ENCODE results near the gene RGS6.

RGS6 gene

GRCh38 chr14:72164420-72165228 is 232.4 kb downstream of the RGS6 start:
- DNase-seq (ENCODE audit: low read depth) = no peak

- DNase-seq (ENCODE audit: low read depth) = no peak
Measured at GRCh38 chr14:72165229-72165698, 233.0 kb downstream of the RGS6 start.

GRCh38 chr14:72169521-72169920 is 237.3 kb downstream of the RGS6 start:
- no peak for DNase-seq (ENCODE audit: low read depth)

DNA sequence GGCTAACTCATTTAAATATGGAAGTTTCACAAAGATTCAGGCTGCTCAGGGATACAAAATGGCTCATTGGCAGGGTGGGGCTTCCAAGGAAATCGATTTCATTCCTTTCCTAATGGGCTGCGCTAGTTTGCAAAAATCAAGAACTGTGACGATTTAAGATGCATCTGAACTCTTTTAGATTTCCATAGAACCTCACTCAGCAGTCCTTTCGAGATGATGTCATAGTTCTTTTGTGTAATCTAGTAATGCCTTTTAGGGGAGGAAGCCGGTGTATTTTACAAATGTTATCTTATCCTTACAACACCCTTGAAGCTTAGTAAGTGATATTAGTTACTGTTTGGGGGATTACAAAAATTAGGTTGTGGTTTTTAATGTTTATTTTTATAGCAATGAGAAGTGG is 239.8 kb downstream of the RGS6 start:
- DNase-seq (ENCODE audit: low read depth) = no peak

- no peak for DNase-seq (ENCODE audit: low read depth)
Measured at GRCh38 chr14:72172597-72172996, 240.4 kb downstream of the RGS6 start.

- no peak for DNase-seq (ENCODE audit: low read depth)
Measured at GRCh38 chr14:72173038-72173720, 240.9 kb downstream of the RGS6 start.

DNA sequence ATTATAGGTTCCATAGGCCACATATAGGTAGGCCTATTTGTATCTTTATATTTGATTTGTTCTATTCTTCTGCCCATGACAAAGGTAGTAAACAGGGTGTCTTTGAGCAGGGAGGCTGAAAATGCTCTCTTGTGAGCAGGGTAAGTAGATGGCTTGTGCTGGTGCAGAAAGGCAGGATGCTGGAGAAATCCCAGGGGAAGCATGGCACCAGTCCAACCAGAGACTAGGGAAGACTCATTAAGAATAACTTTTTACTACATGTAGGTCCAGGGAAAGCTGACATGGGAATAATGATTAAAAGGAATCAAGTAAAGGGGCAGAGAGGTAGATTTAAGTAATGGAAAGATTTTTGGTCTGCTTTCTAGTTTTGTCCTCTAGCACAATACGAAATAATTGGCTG is 245.0 kb downstream of the RGS6 start:
- DNase-seq (ENCODE audit: low read depth) = no peak

DNA sequence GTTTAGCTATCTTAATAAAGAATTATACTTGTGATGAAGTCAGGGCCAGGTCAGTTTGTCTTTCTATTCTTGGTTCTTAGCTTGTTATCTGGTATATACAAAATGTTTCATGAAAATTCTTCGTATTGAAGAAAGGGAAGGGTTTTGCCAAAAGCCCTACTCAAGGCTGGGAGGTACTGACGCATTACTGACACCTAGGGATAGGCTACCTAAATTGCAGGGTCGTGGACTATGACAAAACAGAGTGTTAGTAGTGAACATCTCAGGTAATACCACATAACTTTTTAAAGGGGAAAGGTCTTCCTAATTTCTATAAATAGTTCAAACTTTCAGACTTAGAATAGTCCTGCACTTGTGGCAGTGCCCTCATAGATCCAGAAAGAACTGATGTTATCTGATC is 246.3 kb downstream of the RGS6 start:
- no peak for DNase-seq (ENCODE audit: low read depth)

- no peak for DNase-seq (ENCODE audit: low read depth)
Measured at GRCh38 chr14:72182708-72183432, 250.6 kb downstream of the RGS6 start.

- no peak for DNase-seq (ENCODE audit: low read depth)
Measured at GRCh38 chr14:72183631-72184030, 251.4 kb downstream of the RGS6 start.

GRCh38 chr14:72186523-72186922 is 254.3 kb downstream of the RGS6 start:
- DNase-seq (ENCODE audit: low read depth) = no peak

- DNase-seq (ENCODE audit: low read depth) = no peak
Measured at GRCh38 chr14:72196237-72197015, 264.2 kb downstream of the RGS6 start.

- DNase-seq (ENCODE audit: low read depth) = no peak
Measured at GRCh38 chr14:72201645-72202044, 269.4 kb downstream of the RGS6 start.

- no peak for DNase-seq (ENCODE audit: low read depth)
Measured at GRCh38 chr14:72213424-72213823, 281.2 kb downstream of the RGS6 start.

DNA sequence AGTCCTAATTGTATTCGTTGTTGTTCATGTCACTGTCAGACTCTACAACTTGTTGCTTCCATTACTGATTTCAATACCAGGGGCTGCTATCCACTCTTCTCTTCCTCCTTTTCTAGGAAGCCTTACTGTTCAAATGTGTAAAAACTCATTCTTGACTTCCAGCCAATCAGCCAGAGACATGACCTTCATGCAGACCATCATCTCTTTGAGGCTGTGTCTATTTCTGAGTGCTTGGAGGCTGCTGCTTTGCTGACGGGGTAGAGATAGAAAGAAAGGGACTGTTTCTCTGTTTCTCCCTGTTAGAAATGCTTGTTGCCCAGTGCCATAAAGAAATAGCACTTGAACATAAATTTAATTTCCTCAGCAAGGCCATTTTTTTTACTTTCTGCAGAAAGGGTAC is 282.9 kb downstream of the RGS6 start:
- DNase-seq (ENCODE audit: low read depth) = no peak

GRCh38 chr14:72217135-72217534 is 284.9 kb downstream of the RGS6 start:
- no peak for DNase-seq (ENCODE audit: low read depth)

DNA sequence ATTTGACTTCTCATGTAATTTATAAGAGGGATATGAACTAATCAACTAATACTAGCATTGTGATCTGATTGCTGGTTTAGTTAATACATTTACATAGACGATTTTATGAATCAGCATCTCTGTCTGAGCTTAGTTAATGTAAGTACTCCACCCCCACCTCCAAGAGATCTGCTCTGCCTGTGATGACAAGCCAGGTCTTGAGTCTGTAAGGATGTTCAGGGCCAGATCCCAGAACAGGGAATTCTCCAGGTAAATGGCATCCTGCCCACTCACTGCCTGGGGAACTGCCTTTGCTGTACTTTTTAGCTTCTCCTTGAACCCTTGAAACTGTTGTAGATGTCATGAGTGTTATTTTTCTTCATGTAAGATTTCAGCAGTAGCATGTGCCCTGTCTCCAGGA is 289.8 kb downstream of the RGS6 start:
- no peak for DNase-seq (ENCODE audit: low read depth)

DNA sequence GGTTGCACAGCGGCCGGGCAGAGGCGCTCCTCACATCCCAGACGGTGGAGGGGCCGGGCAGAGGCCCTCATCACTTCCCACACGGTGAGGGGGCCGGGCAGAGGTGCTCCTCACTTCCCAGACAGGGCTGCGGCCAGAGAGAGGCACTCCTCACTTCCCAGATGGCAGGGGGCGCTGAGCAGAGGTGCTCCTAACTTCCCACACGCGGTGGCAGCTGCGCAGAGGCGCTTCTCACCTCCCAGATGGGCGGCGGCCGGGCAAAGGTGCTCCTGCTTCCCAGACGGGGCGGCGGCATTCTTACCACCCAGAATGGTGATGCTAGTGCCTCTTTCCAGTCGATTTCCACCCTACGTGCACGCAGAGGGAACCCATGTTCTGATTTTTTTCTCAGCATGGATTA is 304.4 kb downstream of the RGS6 start:
- no peak for DNase-seq (ENCODE audit: low read depth)

GRCh38 chr14:72237722-72238666 is 305.8 kb downstream of the RGS6 start:
- no peak for DNase-seq (ENCODE audit: low read depth)

- no peak for DNase-seq (ENCODE audit: low read depth)
Measured at GRCh38 chr14:72243309-72244293, 311.4 kb downstream of the RGS6 start.

Data from stimulated activated CD8-positive, alpha-beta memory T cell treated with anti-CD3 and anti-CD28 coated beads, Interleukin-12 subunit alpha, Interleukin-12 subunit beta, amount 100 ng/mL, for 1 hour (primary cell).